GM19468 (cell line): ENCODE results near the gene TACC3.
A peak's percentile ranks its signal among the peaks of the same experiment; 100 is the strongest.
"Not testable (repeated sequence)": the region's sequence is repeated elsewhere in the genome, so short reads cannot be mapped to it uniquely, and the experiment has no call there.

Experiments used
- ATAC-seq: cut with Tn5 transposase; IDR thresholded peaks from one replicate; pipeline ENCODE4 v1.9.1; 2021; ENCODE audit warnings: mild to moderate bottlenecking, moderate library complexity, moderate number of reproducible peaks; ENCODE audit not compliant: unreplicated experiment; ENCODE audit errors: extremely low read depth

The TACC3 gene

GRCh38 chr4:1701671-1702070, 19.6 kb upstream of the TACC3 start:
- ATAC-seq = not testable (repeated sequence)

DNA sequence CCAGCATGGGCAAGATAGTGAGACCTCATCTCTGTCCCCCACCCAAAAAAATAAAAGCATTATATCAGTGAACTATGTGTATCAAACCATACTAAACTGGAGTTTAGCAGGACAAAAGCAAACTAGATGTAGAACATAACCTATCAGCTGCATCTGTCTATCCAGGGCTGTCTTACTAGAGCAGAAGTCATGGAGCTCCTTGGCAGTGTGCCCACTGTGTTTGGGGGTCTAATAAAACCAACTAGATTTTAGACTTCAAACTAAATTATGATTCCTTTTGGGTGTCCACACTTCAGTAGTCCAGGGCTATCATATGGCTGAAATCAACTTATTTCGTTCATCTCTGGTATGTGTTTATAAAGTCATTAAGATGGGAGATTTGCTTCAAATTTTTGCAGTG, 17.5 kb upstream of the TACC3 start:
- ATAC-seq = no peak

GRCh38 chr4:1705732-1706131, 15.6 kb upstream of the TACC3 start:
- no peak for ATAC-seq

DNA sequence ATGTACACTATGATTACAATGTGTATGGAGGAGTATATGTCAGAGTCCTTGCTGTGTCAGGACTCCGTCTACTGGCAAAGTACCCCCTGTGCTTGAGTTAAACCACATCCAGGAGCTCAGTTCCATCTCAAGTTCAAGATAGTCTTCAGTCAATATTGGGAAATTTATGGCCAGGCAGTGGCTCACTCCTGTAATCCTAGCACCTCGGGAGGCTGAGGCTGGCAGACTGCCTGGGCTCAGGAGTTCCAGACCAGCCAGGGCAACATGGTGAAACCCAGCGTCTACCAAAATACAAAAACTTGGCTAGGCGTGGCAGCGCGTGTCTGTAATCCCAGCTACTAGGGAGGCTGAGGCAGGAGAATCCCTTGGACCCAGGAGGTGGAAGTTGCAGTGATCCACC, 15.0 kb upstream of the TACC3 start:
- ATAC-seq = no peak

GRCh38 chr4:1708581-1708980, 12.7 kb upstream of the TACC3 start:
- ATAC-seq = no peak

- no peak for ATAC-seq
These were observed 10.2 kb upstream of the TACC3 start for GRCh38 chr4:1711055-1711570.

DNA sequence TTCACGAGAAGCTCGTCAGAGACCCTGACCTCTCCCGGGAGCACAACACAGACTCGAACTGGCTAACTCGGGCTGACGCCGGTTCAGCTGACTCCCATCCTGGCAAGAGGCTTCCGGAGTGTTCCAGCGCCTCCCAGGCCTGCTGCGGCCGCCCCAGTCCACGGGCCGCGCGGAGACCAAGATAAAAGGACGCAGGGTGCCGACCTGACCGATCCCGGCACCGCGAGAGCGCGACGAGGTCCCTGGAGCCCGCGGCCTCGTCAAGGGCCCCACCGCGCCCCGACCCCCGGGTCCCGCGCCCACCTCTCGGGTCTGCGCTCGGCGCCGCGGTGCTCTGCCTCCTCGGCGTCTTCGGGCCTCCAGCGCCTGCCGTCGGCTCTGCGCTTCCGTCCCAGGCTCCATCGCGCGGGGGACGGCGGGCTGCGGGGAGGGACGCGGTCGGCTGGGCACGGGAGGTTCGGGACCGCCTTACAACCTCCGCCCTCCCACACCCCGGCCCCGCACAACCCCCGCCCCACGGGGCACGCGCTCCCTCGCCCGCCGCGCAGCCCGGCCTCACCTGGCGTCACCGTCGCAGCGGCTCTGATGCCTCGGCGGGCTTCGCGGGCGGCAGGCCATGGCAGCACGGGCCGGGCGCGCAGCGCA, 9.6 kb upstream of the TACC3 start:
- no peak for ATAC-seq

DNA sequence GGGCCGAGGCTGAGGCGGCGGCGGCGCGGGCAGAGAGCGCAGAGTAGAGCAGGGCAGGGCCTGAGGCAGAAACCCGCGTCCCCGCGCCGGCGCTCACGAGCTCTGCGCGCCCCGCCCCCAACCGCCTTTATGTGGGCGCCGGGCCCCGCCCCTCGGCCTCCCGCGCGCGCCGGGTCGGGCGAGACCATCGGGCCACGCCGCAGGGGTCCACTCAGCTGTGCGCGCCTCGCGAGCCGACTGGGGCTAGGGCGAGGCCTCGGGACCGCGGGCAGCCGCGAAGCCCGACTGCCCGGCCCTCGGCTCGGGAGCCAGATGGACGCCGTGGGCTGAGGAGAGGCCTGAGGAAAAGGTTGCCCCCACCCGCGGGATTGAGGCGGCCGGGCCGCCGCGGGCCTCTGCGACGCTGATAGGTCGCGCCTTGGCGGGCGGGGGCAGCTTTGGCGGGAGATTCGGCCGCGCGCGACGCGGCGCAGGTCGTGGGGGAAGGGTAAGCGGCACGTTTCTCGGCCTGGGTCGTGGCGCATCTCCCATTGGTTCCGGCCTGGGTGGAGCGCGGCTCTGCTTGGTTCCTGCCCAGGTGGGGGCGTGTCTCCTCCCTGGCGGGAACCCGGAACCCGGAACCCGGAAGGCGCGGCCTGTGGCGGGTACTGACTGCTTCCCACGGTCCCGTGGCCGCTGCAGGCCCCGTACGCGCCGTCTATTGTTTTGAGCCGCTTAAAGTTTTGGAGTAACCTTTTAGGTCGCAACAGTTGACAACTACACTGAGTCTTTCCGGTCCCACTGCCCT, 8.9 kb upstream of the TACC3 start, which contains the start of gene SLBP:
Gene SLBP, minus strand, starts transcription at position 104 of the 787 bp plus-strand sequence. CDS start 131 bp downstream, outside the sequence.
- ATAC-seq = peak; percentile 35

- ATAC-seq = no peak
These were observed 8.1 kb upstream of the TACC3 start for GRCh38 chr4:1713003-1713851.

GRCh38 chr4:1714303-1715001, 6.9 kb upstream of the TACC3 start:
- ATAC-seq = no peak

- ATAC-seq = no peak
These were observed 6.1 kb upstream of the TACC3 start for GRCh38 chr4:1715002-1715758.

- no peak for ATAC-seq
These were observed 5.0 kb upstream of the TACC3 start for GRCh38 chr4:1716065-1716945.

- no peak for ATAC-seq
These were observed 3.9 kb upstream of the TACC3 start for GRCh38 chr4:1717129-1718094.

- ATAC-seq = no peak
These were observed 3.0 kb upstream of the TACC3 start for GRCh38 chr4:1718095-1718850.

- no peak for ATAC-seq
These were observed 948 bp upstream of the TACC3 start for GRCh38 chr4:1720163-1720983.
